ENCODE data around the gene IGFN1.
"Not testable (repeated sequence)": the region's sequence is repeated elsewhere in the genome, so short reads cannot be mapped to it uniquely, and the experiment has no call there.

Gene IGFN1

DNA sequence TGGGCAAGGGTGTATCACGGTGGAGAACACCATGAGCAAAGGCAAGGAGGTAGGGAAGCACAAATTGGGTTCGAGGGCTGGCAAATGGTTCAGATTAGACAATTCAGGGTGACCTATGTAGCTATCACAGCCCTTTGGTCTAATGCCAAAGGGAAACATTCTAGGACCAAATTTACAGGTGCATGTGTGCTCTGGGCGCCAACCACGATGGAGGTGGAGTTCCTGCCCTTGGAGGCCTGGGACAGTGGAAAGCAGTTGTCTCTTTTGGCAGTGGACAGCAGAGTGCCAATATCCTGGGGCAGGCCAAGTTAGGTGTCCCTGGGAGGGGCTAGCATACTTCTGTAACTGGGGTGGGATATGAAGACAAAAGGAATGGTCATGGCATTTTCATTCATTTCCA lies 40.1 kb downstream of the IGFN1 start:
- H3K27ac ChIP-seq: no peak overlapping the region
- no peak for TF ChIP-seq ZFX (IDR thresholded peaks at IDR 0.05; ENCODE audit: borderline replicate concordance)
- TF ChIP-seq, protein P1, sequence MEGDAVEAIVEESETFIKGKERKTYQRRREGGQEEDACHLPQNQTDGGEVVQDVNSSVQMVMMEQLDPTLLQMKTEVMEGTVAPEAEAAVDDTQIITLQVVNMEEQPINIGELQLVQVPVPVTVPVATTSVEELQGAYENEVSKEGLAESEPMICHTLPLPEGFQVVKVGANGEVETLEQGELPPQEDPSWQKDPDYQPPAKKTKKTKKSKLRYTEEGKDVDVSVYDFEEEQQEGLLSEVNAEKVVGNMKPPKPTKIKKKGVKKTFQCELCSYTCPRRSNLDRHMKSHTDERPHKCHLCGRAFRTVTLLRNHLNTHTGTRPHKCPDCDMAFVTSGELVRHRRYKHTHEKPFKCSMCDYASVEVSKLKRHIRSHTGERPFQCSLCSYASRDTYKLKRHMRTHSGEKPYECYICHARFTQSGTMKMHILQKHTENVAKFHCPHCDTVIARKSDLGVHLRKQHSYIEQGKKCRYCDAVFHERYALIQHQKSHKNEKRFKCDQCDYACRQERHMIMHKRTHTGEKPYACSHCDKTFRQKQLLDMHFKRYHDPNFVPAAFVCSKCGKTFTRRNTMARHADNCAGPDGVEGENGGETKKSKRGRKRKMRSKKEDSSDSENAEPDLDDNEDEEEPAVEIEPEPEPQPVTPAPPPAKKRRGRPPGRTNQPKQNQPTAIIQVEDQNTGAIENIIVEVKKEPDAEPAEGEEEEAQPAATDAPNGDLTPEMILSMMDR (IDR thresholded peaks at IDR 0.05): no peak

- H3K27ac ChIP-seq: not testable (repeated sequence)
Observed at GRCh38 chr1:201239646-201240045, 49.0 kb downstream of the IGFN1 start.

DNA sequence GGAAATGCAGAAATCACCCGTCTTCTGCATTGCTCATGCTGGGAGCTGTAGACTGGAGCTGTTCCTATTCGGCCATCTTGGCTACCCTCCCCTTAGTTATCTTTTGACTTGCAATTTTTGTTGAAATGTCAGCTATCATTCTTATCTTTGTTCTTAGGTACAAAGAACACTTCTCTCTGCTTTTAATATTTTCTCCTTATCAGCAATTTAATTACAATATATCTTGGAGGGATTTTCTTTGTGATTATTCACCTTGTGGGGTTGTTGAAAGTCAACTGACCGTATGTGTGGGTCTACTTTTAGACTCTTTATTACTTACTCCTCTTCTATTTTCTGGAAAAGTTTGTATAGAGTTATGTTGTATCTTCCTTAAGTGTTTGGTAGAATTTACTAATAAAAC lies 49.5 kb downstream of the IGFN1 start:
- TF ChIP-seq, protein P1 (IDR thresholded peaks at IDR 0.05): no peak
- no peak for TF ChIP-seq ZFX (IDR thresholded peaks at IDR 0.05; ENCODE audit: borderline replicate concordance)
- no peak overlapping the region for H3K27ac ChIP-seq

GRCh38 chr1:201241736-201242135 lies 51.1 kb downstream of the IGFN1 start:
- TF ChIP-seq ZFX (IDR thresholded peaks at IDR 0.05; ENCODE audit: borderline replicate concordance): no peak
- TF ChIP-seq, protein P1 (IDR thresholded peaks at IDR 0.05): no peak
- no peak overlapping the region for H3K27ac ChIP-seq

- no peak for TF ChIP-seq ZFX (IDR thresholded peaks at IDR 0.05; ENCODE audit: borderline replicate concordance)
- TF ChIP-seq, protein P1 (IDR thresholded peaks at IDR 0.05): no peak
- no peak overlapping the region for H3K27ac ChIP-seq
Observed at GRCh38 chr1:201245082-201245481, 54.5 kb downstream of the IGFN1 start.

- no peak overlapping the region for H3K27ac ChIP-seq
- TF ChIP-seq ZFX (IDR thresholded peaks at IDR 0.05; ENCODE audit: borderline replicate concordance): no peak
- TF ChIP-seq, protein P1 (IDR thresholded peaks at IDR 0.05): no peak
Observed at GRCh38 chr1:201248721-201249559, 58.3 kb downstream of the IGFN1 start.

GRCh38 chr1:201250326-201251011 lies 59.8 kb downstream of the IGFN1 start:
- H3K27ac ChIP-seq: no peak overlapping the region
- TF ChIP-seq ZFX (IDR thresholded peaks at IDR 0.05; ENCODE audit: borderline replicate concordance): no peak
- TF ChIP-seq, protein P1 (IDR thresholded peaks at IDR 0.05): no peak

Measured in 22Rv1 (cell line).